Osteoblast (primary cell): ENCODE results near the gene NOLC1. TPM values are rescaled to one million over a fixed set of nuclear protein-coding genes. Genes with fewer than 3 reads are reported as not detected.

ENCODE experiments used
- DNase-seq: peaks from one replicate; pipeline ENCODE4 v3.0.0; 2011; ENCODE audit warnings: low spot score, mixed read lengths; ENCODE audit not compliant: insufficient read length; ENCODE audit errors: missing footprints
- H2AFZ ChIP-seq: 2 replicates; pipeline ENCODE4 v1.6.0; 2011; ENCODE audit warnings: mild to moderate bottlenecking, low read length
- H3K27ac ChIP-seq: 2 replicates; pipeline ENCODE4 v1.5.1; 2011; ENCODE audit warnings: mild to moderate bottlenecking, low read depth, low read length, moderate library complexity
- H3K27me3 ChIP-seq: 2 replicates; pipeline ENCODE4 v1.6.0; 2012; ENCODE audit warnings: mild to moderate bottlenecking, control low read depth, inconsistent platforms, low read length, moderate library complexity; ENCODE audit not compliant: insufficient read depth
- H3K36me3 ChIP-seq: 2 replicates; pipeline ENCODE4 v1.5.1; 2011; ENCODE audit warnings: mild to moderate bottlenecking, low read length, control low read depth, moderate library complexity; ENCODE audit not compliant: insufficient read depth
- H3K4me1 ChIP-seq: 2 replicates; pipeline ENCODE4 v1.5.1; 2011; ENCODE audit warnings: mild to moderate bottlenecking, low read length, control low read depth, moderate library complexity; ENCODE audit not compliant: insufficient read depth
- H3K4me2 ChIP-seq: 2 replicates; pipeline ENCODE4 v1.6.0; 2011; ENCODE audit warnings: mild to moderate bottlenecking, low read length; ENCODE audit not compliant: insufficient read depth
- H3K4me3 ChIP-seq: fragments of 200-600 bp; sonication (generic); 3 replicates; pipeline ENCODE4 v1.5.1; 2012; ENCODE audit warnings: mild to moderate bottlenecking, low read length, inconsistent platforms; ENCODE audit not compliant: insufficient read depth
- H3K79me2 ChIP-seq: 2 replicates; pipeline ENCODE4 v1.6.0; 2012; ENCODE audit warnings: mild to moderate bottlenecking, low read length, control low read depth, inconsistent platforms; ENCODE audit not compliant: insufficient read depth
- H3K9me3 ChIP-seq: 2 replicates; pipeline ENCODE4 v1.5.1; 2011; ENCODE audit warnings: low read depth, low read length, control low read depth
- H4K20me1 ChIP-seq: 2 replicates; pipeline ENCODE4 v1.6.0; 2012; ENCODE audit warnings: mild to moderate bottlenecking, low read length, control low read depth; ENCODE audit not compliant: insufficient read depth
- total RNA-seq: library from RNA; depleted of rRNA; stranded (reverse); fragments of >200 nt; gene quantifications from 2 replicates; pipeline ENCODE4 v1.2.3, GENCODE V29; 2012
- TF ChIP-seq, protein P1 (sequence below): IDR thresholded peaks from 2 replicates; pipeline ENCODE4 v1.5.1; 2011; ENCODE audit warnings: mild to moderate bottlenecking, low read depth, low read length, moderate library complexity; ENCODE audit errors: extremely low read depth

The NOLC1 gene
- total RNA-seq, 1 donor: 18.1 TPM

GRCh38 chr10:102208311-102209035 lies 56.3 kb downstream of the NOLC1 start:
- Histone ChIP-seq H3K27ac (no peak overlapping the region), H3K4me1 (peaks cover 10% of the 10 kb centered on the region), H3K4me3 (no peak overlapping the region), H3K4me2 (no peak overlapping the region), H3K9me3 (peaks cover 9% of the 10 kb centered on the region), H2AFZ (no peak overlapping the region), H3K27me3 (peaks cover 2% of the 10 kb centered on the region), H3K79me2 (no peaks in the 10 kb centered on the region), H4K20me1 (no peaks in the 10 kb centered on the region), H3K36me3 (no peaks in the 10 kb centered on the region)
- TF ChIP-seq, protein P1, sequence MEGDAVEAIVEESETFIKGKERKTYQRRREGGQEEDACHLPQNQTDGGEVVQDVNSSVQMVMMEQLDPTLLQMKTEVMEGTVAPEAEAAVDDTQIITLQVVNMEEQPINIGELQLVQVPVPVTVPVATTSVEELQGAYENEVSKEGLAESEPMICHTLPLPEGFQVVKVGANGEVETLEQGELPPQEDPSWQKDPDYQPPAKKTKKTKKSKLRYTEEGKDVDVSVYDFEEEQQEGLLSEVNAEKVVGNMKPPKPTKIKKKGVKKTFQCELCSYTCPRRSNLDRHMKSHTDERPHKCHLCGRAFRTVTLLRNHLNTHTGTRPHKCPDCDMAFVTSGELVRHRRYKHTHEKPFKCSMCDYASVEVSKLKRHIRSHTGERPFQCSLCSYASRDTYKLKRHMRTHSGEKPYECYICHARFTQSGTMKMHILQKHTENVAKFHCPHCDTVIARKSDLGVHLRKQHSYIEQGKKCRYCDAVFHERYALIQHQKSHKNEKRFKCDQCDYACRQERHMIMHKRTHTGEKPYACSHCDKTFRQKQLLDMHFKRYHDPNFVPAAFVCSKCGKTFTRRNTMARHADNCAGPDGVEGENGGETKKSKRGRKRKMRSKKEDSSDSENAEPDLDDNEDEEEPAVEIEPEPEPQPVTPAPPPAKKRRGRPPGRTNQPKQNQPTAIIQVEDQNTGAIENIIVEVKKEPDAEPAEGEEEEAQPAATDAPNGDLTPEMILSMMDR: no peak
- DNase-seq: no peak

DNA sequence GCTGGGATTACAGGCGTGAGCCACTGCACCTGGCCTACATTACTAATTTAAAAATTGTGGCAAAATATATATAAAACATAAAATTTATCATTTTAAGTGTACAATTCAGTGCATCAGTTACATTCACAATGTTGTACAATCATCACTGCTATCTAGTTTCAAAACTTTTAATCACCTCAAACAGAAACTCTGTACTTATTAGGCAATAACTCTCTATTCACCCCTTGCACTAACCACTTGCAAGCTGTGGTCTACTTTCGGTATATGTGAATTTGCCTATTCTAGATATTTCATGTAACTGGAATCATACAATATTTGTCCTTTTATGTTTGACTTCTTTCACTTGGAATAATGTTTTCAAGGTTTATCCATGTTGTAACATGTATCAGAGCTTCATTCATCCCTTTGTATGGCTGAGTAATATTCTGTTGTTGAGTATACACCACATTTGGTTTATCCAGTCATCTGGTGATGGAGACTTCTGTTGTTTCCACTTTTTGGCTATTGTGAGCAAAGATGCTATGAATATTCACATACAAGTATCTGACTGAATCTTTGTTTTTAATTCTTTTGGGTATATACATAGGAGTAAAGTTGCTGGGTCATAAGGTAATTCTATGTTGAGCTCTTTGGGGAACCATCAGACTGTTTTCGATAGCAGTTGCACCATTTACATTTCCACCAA lies 59.6 kb downstream of the NOLC1 start:
- Histone ChIP-seq H3K36me3 (no peaks in the 10 kb centered on the region), H4K20me1 (no peaks in the 10 kb centered on the region), H3K4me3 (no peak overlapping the region), H3K4me1 (peaks cover 10% of the 10 kb centered on the region), H3K9me3 (no peaks in the 10 kb centered on the region), H3K79me2 (no peaks in the 10 kb centered on the region), H3K27me3 (no peaks in the 10 kb centered on the region), H2AFZ (no peak overlapping the region), H3K27ac (no peak overlapping the region), H3K4me2 (no peak overlapping the region)
- no peak for DNase-seq
- TF ChIP-seq, protein P1: no peak

Other genes starting within 250 kb of the NOLC1 start
- 9.1 and 9.4 TPM in 2 replicates for gene ARMH3, start 96.2 kb upstream of the NOLC1 start, total RNA-seq
- 26.8 and 31.5 TPM in 2 replicates for gene HPS6, start 87.0 kb upstream of the NOLC1 start, total RNA-seq
- 62.2 and 63.6 TPM in 2 replicates for gene LDB1, start 32.0 kb upstream of the NOLC1 start, total RNA-seq
- 14.1 and 17.7 TPM in 2 replicates for gene PPRC1, start 19.3 kb upstream of the NOLC1 start, total RNA-seq
- 2.2 and 2.7 TPM in 2 replicates for gene ELOVL3, start 73.9 kb downstream of the NOLC1 start, total RNA-seq
- gene PITX3, start 89.1 kb downstream of the NOLC1 start, total RNA-seq: under 0.01 TPM in 1 of 2 replicates, not detected in the other
- gene GBF1, start 93.1 kb downstream of the NOLC1 start, total RNA-seq: 37.4 and 38.0 TPM in 2 replicates
- gene NFKB2, start 243.3 kb downstream of the NOLC1 start, total RNA-seq: 17.7 and 20.3 TPM in 2 replicates